Smooth muscle cell (in vitro differentiated cells): ENCODE results near the gene TCTN2. TPM values are rescaled to one million over a fixed set of nuclear protein-coding genes. Genes with fewer than 3 reads are reported as not detected.

Source experiments
- DNase-seq: peaks from one replicate; lab custom pipeline; 2025; ENCODE audit not compliant: unreplicated experiment; lab: John Stamatoyannopoulos, UW
- H2AFZ ChIP-seq: fragments of 200-600 bp; sonication (generic); 2 replicates; pipeline ENCODE4 v1.6.0; 2016; ENCODE audit warnings: antibody characterized with exemption, low read depth, mild to moderate bottlenecking
- H3F3A ChIP-seq: fragments of 200-600 bp; sonication (generic); 2 replicates; pipeline ENCODE4 v1.6.0; 2017; ENCODE audit warnings: antibody characterized with exemption, low read depth
- H3K27ac ChIP-seq: fragments of 200-600 bp; sonication (generic); 2 replicates; pipeline ENCODE4 v1.5.1; 2016; ENCODE audit warnings: low read depth, mild to moderate bottlenecking
- H3K27me3 ChIP-seq: fragments of 200-600 bp; sonication (generic); 2 replicates; pipeline ENCODE4 v1.6.1; 2016; ENCODE audit warnings: low read depth, mild to moderate bottlenecking
- H3K36me3 ChIP-seq: fragments of 200-600 bp; sonication (generic); 2 replicates; pipeline ENCODE4 v1.5.1; 2016; ENCODE audit warnings: low read depth
- H3K4me1 ChIP-seq: fragments of 200-600 bp; sonication (generic); 2 replicates; pipeline ENCODE4 v1.5.1; 2016; ENCODE audit warnings: low read depth
- H3K4me2 ChIP-seq: fragments of 200-600 bp; sonication (generic); 2 replicates; pipeline ENCODE4 v1.6.0; 2016; ENCODE audit warnings: mild to moderate bottlenecking
- H3K4me3 ChIP-seq: fragments of 200-600 bp; sonication (generic); 2 replicates; pipeline ENCODE4 v1.5.1; 2016; ENCODE audit warnings: mild to moderate bottlenecking
- H3K79me2 ChIP-seq: fragments of 200-600 bp; sonication (generic); 2 replicates; pipeline ENCODE4 v1.6.0; 2016; ENCODE audit warnings: low read depth, mild to moderate bottlenecking
- H3K9ac ChIP-seq: fragments of 200-600 bp; sonication (generic); 2 replicates; pipeline ENCODE4 v1.6.0; 2016; ENCODE audit warnings: low read depth
- H3K9me3 ChIP-seq: fragments of 200-600 bp; sonication (generic); replicated peaks from 2 replicates; pipeline ENCODE4 v1.5.1; 2016; ENCODE audit warnings: low read depth
- H4K20me1 ChIP-seq: fragments of 200-600 bp; sonication (generic); 2 replicates; pipeline ENCODE4 v1.6.0; 2016; ENCODE audit warnings: low read depth
- CTCF ChIP-seq: fragments of 200-600 bp; sonication (generic); IDR thresholded peaks from 2 replicates; pipeline ENCODE4 v1.5.1; 2017; ENCODE audit warnings: borderline replicate concordance, mild to moderate bottlenecking, antibody characterized with exemption; ENCODE audit not compliant: insufficient read depth, poor library complexity, severe bottlenecking
- WGBS: methylation state at CpG from one replicate; pipeline ENCODE4 v1.1.7; 2016; ENCODE audit warnings: low lambda C conversion rate; 5-methylcytosine and 5-hydroxymethylcytosine counted together
- polyA plus RNA-seq: library from polyadenylated mRNA; unstranded; fragments of >200 nt; fragmentation: Nextera tagmentation; extraction: Ambion mirVana; gene quantifications from 2 replicates; pipeline ENCODE4 v1.2.1, GENCODE V29; 2016
- total RNA-seq: library from RNA; depleted of rRNA; stranded (reverse); fragments of >200 nt; gene quantifications from 2 replicates; pipeline ENCODE4 v1.2.3, GENCODE V29; 2014

The TCTN2 gene
- total and polyA plus RNA-seq, 2 experiments from 2014 or later, result 2.8 to 11.5 TPM

GRCh38 chr12:123748161-123748560, 77.2 kb downstream of the TCTN2 start:
- Histone ChIP-seq H4K20me1 (no peaks in the 10 kb centered on the region), H3K27me3 (no peaks in the 10 kb centered on the region), H3K4me3 (no peak overlapping the region), H3K4me2 (no peak overlapping the region), H3K9ac (no peak overlapping the region), H3K9me3 (no peaks in the 10 kb centered on the region), H3K79me2 (no peaks in the 10 kb centered on the region), H3K27ac (no peak overlapping the region), H3K4me1 (no peaks in the 10 kb centered on the region), H3K36me3 (peaks cover 16% of the 10 kb centered on the region), H2AFZ (no peak overlapping the region), H3F3A (no peaks in the 10 kb centered on the region)
- TF ChIP-seq CTCF, result no peak
- 92% methylated on average over 6 of the region's 6 CpGs for WGBS
- no peak for DNase-seq

GRCh38 chr12:123748661-123749060, 77.7 kb downstream of the TCTN2 start:
- no peaks in the 10 kb centered on the region for H3K27me3 ChIP-seq
- no peak for DNase-seq
- no peaks in the 10 kb centered on the region for H3K4me1 ChIP-seq
- WGBS, result 89% methylated on average over 4 of the region's 4 CpGs
- no peak overlapping the region for H3K4me3 ChIP-seq
- no peak for TF ChIP-seq CTCF
- H2AFZ ChIP-seq, result no peak overlapping the region
- no peaks in the 10 kb centered on the region for H3K9me3 ChIP-seq
- H3K4me2 ChIP-seq, result no peak overlapping the region
- H3K36me3 ChIP-seq, result peaks cover 16% of the 10 kb centered on the region
- no peak overlapping the region for H3K27ac ChIP-seq
- no peaks in the 10 kb centered on the region for H3F3A ChIP-seq
- no peaks in the 10 kb centered on the region for H4K20me1 ChIP-seq
- no peak overlapping the region for H3K9ac ChIP-seq
- H3K79me2 ChIP-seq, result no peaks in the 10 kb centered on the region

- Histone ChIP-seq H3F3A (no peaks in the 10 kb centered on the region), H3K4me1 (no peaks in the 10 kb centered on the region), H3K4me3 (no peak overlapping the region), H3K36me3 (peaks cover 16% of the 10 kb centered on the region), H3K27me3 (no peaks in the 10 kb centered on the region), H3K27ac (no peak overlapping the region), H4K20me1 (no peaks in the 10 kb centered on the region), H3K79me2 (no peaks in the 10 kb centered on the region), H3K9me3 (no peaks in the 10 kb centered on the region), H3K4me2 (no peak overlapping the region), H2AFZ (no peak overlapping the region), H3K9ac (no peak overlapping the region)
- 99% methylated on average over 10 of the region's 10 CpGs for WGBS
- TF ChIP-seq CTCF, result no peak
- DNase-seq, result no peak
Observed at GRCh38 chr12:123749355-123749754, 78.4 kb downstream of the TCTN2 start.

- H2AFZ ChIP-seq, result no peak overlapping the region
- H3K4me2 ChIP-seq, result no peak overlapping the region
- no peak overlapping the region for H3K27ac ChIP-seq
- H3K9me3 ChIP-seq, result no peaks in the 10 kb centered on the region
- no peak for DNase-seq
- WGBS, result 97% methylated on average over 8 of the region's 8 CpGs
- no peak overlapping the region for H3K4me3 ChIP-seq
- peaks cover 16% of the 10 kb centered on the region for H3K36me3 ChIP-seq
- no peaks in the 10 kb centered on the region for H3K4me1 ChIP-seq
- H3F3A ChIP-seq, result no peaks in the 10 kb centered on the region
- no peak for TF ChIP-seq CTCF
- H3K9ac ChIP-seq, result no peak overlapping the region
- H3K27me3 ChIP-seq, result no peaks in the 10 kb centered on the region
- H4K20me1 ChIP-seq, result no peaks in the 10 kb centered on the region
- H3K79me2 ChIP-seq, result no peaks in the 10 kb centered on the region
Observed at GRCh38 chr12:123750159-123750656, 79.3 kb downstream of the TCTN2 start.
